ENCODE results near the gene NR5A2.

The NR5A2 gene

GRCh38 chr1:200107004-200107470, 79.5 kb downstream of the NR5A2 start:
- H3K4me3 ChIP-seq (ENCODE audit: low read depth, low read length), result no peak overlapping the region
- TF ChIP-seq CTCF (IDR thresholded peaks at IDR 0.05; ENCODE audit: low read depth, low read length), result no peak

- no peak overlapping the region for H3K4me3 ChIP-seq (ENCODE audit: low read depth, low read length)
- no peak for TF ChIP-seq CTCF (IDR thresholded peaks at IDR 0.05; ENCODE audit: low read depth, low read length)
Observed at GRCh38 chr1:200108659-200109058, 81.1 kb downstream of the NR5A2 start.

- H3K4me3 ChIP-seq (ENCODE audit: low read depth, low read length), result no peak overlapping the region
- TF ChIP-seq CTCF (IDR thresholded peaks at IDR 0.05; ENCODE audit: low read depth, low read length), result no peak
Observed at GRCh38 chr1:200112290-200112689, 84.8 kb downstream of the NR5A2 start.

- no peak overlapping the region for H3K4me3 ChIP-seq (ENCODE audit: low read depth, low read length)
- TF ChIP-seq CTCF (IDR thresholded peaks at IDR 0.05; ENCODE audit: low read depth, low read length), result no peak
Observed at GRCh38 chr1:200115532-200115931, 88.0 kb downstream of the NR5A2 start.

- no peak overlapping the region for H3K4me3 ChIP-seq (ENCODE audit: low read depth, low read length)
- TF ChIP-seq CTCF (IDR thresholded peaks at IDR 0.05; ENCODE audit: low read depth, low read length), result no peak
Observed at GRCh38 chr1:200116324-200116723, 88.8 kb downstream of the NR5A2 start.

- TF ChIP-seq CTCF (IDR thresholded peaks at IDR 0.05; ENCODE audit: low read depth, low read length), result no peak
- H3K4me3 ChIP-seq (ENCODE audit: low read depth, low read length), result no peak overlapping the region
Observed at GRCh38 chr1:200118779-200119505, 91.4 kb downstream of the NR5A2 start.

GRCh38 chr1:200121421-200121820, 93.9 kb downstream of the NR5A2 start:
- TF ChIP-seq CTCF (IDR thresholded peaks at IDR 0.05; ENCODE audit: low read depth, low read length), result no peak
- no peak overlapping the region for H3K4me3 ChIP-seq (ENCODE audit: low read depth, low read length)
